ENCODE data around the gene ST8SIA4.

Gene ST8SIA4

GRCh38 chr5:100840789-100841188 lies 62.3 kb downstream of the ST8SIA4 start:
- ChIA-PET CTCF (interaction anchor here (0.9 to 5.0 kb wide), 8 partner anchors 10 to 66 kb away, joined by 3 to 49 read pairs (median 6); partner anchors contain the start of gene ST8SIA4), POLR2A (interaction anchor here (0.8 kb wide), 1 partner anchor 62 kb away, joined by 3 read pairs; the partner anchor contains the start of gene ST8SIA4)
- DNase-seq (ENCODE audit: extremely low spot score) = no peak
- TF ChIP-seq CTCF (IDR thresholded peaks at IDR 0.05; ENCODE audit: control extremely low read depth, extremely low read depth, low read depth, missing control alignments) = no peak

GRCh38 chr5:100840370-100840769 lies 62.7 kb downstream of the ST8SIA4 start:
- ChIA-PET CTCF (interaction anchor here (0.9 to 5.0 kb wide), 7 partner anchors 11 to 62 kb away, joined by 3 to 49 read pairs (median 5); partner anchors contain the start of gene ST8SIA4), POLR2A (interaction anchor here (0.8 kb wide), 1 partner anchor 62 kb away, joined by 3 read pairs; the partner anchor contains the start of gene ST8SIA4)
- no peak for TF ChIP-seq CTCF (IDR thresholded peaks at IDR 0.05; ENCODE audit: control extremely low read depth, extremely low read depth, low read depth, missing control alignments)
- no peak for DNase-seq (ENCODE audit: extremely low spot score)

GRCh38 chr5:100838048-100838473 lies 65.0 kb downstream of the ST8SIA4 start:
- POLR2A ChIA-PET = no interaction called here
- CTCF ChIA-PET = interaction anchor here (0.8 to 4.9 kb wide), 7 partner anchors 10 to 64 kb away, joined by 3 to 28 read pairs (median 4); partner anchors contain the start of gene ST8SIA4
- TF ChIP-seq CTCF (IDR thresholded peaks at IDR 0.05; ENCODE audit: control extremely low read depth, extremely low read depth, low read depth, missing control alignments) = no peak
- DNase-seq (ENCODE audit: extremely low spot score) = no peak

- ChIA-PET CTCF (interaction anchor here (1.0 kb wide), 1 partner anchor 63 kb away, joined by 4 read pairs; no protein-coding TSS in a partner anchor), POLR2A (interaction anchor here (1.0 kb wide), 1 partner anchor 69 kb away, joined by 3 read pairs; the partner anchor contains the start of gene ST8SIA4)
- DNase-seq (ENCODE audit: extremely low spot score) = no peak
- TF ChIP-seq CTCF (IDR thresholded peaks at IDR 0.05; ENCODE audit: control extremely low read depth, extremely low read depth, low read depth, missing control alignments) = no peak
Observed at GRCh38 chr5:100834519-100834918, 68.6 kb downstream of the ST8SIA4 start.

GRCh38 chr5:100832252-100833230 lies 70.5 kb downstream of the ST8SIA4 start:
- TF ChIP-seq CTCF (IDR thresholded peaks at IDR 0.05; ENCODE audit: control extremely low read depth, extremely low read depth, low read depth, missing control alignments) = no peak
- no peak for DNase-seq (ENCODE audit: extremely low spot score)
- ChIA-PET CTCF (no interaction called here), POLR2A (no interaction called here)

GRCh38 chr5:100828898-100829356 lies 74.2 kb downstream of the ST8SIA4 start:
- TF ChIP-seq CTCF (IDR thresholded peaks at IDR 0.05; ENCODE audit: control extremely low read depth, extremely low read depth, low read depth, missing control alignments) = no peak
- CTCF ChIA-PET = interaction anchor here (1.1 to 3.0 kb wide), 6 partner anchors 9 to 75 kb away, joined by 3 to 28 read pairs (median 6); no protein-coding TSS in a partner anchor
- POLR2A ChIA-PET = interaction anchor here (0.6 to 2.3 kb wide), 3 partner anchors 72 to 76 kb away, joined by 5 to 13 read pairs (median 10); partner anchors contain the start of gene ST8SIA4
- DNase-seq (ENCODE audit: extremely low spot score) = peak; percentile 10

Measured in GM10248 (cell line).